ENCODE results near the gene HNRNPL.
"Not testable (repeated sequence)": the region's sequence is repeated elsewhere in the genome, so short reads cannot be mapped to it uniquely, and the experiment has no call there.

The HNRNPL gene

GRCh38 chr19:38869160-38869835, 19.5 kb upstream of the HNRNPL start:
- no peak for DNase-seq

- DNase-seq, result no peak
Measured at GRCh38 chr19:38868551-38868950, 18.8 kb upstream of the HNRNPL start.

DNA sequence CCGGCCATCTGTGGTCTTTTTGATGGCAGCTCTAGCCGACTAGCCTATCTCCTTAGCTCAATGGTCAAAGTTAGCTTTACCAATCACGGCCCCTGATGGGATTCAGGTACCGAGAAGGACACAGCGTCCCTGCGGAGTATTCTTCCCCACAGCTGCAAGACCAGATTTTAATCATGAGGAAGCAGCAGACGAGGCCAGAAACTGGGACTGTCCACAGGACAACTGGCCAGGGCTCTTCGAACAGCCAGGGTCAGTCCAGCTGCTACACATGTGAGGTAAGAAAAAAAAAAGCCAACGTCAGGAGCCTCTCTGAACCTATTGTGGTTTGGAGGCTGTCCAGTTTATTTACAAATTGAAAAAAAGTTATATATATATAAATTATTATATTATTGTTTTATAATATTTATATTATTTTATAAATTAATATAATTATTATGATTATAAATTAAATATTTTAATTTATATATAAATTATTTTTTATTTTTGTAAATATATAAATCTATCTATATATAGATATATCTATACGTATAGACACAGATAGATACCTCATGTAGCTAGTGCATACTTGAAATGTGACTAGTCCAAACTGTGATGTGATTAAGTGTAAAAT, 17.5 kb upstream of the HNRNPL start:
- no peak for DNase-seq

GRCh38 chr19:38862321-38863059, 12.7 kb upstream of the HNRNPL start:
- DNase-seq, result peak; percentile 60

- DNase-seq, result no peak
Measured at GRCh38 chr19:38861368-38861767, 11.6 kb upstream of the HNRNPL start.

DNA sequence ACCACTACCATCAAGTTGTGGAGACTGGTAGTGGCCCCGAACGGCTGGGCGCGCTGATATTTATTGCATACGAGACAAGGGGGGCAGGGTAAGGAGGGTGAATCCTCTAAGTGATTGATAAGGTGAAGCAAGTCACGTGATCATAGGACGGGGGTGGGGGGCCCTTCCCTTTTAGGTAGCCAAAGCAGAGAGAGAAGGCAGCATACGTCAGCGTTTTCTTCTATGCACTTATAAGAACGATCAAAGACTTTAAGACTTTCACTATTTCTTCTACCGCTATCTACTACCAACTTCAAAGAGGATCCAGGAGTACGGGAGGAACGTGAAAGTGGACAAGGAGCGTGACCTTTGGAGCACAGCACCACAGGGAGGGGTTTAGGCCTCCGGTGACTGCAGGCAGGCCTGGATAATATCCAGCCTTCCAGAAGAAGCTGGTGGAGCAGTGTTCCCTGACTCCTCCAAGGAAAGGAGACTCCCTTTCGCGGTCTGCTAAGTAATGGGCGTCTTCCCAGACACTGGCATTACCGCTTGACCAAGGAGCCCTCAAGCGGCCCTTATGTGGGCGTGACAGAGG, 9.9 kb upstream of the HNRNPL start:
- not testable (repeated sequence) for DNase-seq

GRCh38 chr19:38856813-38857212, 7.0 kb upstream of the HNRNPL start:
- no peak for DNase-seq

DNA sequence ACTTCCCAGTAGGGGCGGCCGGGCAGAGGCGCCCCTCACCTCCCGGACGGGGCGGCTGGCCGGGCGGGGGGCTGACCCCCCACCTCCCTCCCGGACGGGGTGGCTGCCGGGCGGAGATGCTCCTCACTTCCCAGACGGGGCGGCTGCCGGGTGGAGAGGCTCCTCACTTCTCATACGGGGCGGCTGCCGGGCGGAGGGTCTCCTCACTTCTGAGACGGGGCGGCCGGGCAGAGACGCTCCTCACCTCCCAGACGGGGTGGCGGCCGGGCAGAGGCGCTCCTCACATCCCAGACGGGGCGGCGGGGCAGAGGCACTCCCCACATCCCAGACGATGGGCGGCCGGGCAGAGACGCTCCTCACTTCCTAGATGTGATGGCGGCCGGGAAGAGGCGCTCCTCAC, 6.0 kb upstream of the HNRNPL start:
- not testable (repeated sequence) for DNase-seq

GRCh38 chr19:38854961-38855360, 5.2 kb upstream of the HNRNPL start:
- not testable (repeated sequence) for DNase-seq

GRCh38 chr19:38853214-38853613, 3.4 kb upstream of the HNRNPL start:
- no peak for DNase-seq

DNA sequence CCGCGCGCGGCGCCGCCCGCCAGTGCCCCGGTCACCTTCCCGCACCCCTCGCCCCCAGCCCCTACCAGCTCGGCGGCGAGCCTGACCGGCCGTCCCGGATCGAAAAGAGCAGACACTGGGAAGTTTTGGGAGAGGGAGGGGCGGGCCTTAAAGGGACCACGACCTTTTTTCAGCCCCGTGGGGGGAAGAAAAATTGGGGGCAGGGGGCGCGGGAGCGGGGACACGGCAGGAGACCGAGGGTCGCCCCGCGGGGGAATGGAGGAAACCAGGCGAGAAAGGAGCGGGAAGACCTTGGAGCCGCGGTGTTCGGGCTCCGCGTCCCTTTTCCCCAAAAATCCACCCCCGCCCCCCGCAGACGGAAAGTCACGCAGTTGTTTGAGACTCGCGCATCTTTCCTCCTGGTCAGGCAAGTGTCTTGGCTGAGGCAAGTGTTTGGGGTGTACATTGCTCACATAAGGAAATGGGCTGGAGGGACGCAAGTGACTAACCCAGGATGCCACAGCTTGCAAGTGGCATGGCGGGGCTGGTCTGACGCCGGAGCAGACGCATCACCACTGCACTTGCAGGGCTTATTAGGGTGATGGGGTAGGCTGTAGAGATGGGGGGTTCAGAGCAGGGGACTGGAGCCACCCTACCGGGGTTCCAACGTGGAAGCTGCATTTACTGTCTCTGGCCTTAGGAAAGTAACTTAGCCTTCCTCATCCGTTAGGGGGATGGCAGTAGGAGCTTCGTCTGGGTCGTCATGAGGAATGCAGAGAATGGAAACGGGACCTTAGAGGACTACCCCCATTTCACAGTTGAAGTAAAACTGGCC, 2.7 kb upstream of the HNRNPL start:
- no peak for DNase-seq

DNA sequence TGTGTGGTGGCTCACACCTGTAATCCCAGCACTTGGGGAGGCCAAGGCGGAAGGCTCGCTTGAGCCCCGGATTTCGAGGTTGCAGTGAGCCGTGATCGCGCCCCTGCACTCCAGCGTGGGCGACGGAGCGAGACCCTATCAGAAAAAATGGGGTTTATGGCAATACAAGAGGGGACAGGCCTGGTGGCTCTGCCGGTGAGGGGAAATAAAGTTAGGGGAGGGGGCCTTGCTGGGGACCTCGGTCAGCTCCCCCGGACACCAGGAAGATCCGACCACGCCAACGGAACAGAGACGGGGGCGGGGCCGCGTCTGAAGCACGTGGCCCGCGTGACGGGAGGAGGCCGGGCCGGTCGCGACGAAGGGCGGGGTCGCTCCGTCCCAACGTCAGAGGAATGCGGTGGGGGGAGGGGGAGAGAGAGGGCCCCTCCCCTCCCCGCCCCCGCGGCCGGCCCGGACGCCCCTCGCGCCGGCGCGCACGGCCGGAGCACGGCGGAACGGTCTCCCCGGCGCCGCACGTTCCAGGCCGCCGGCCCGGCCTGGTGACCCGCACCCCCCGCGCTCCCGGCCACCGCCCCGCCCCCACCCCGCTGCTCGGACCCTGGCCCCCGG, 1.9 kb upstream of the HNRNPL start:
- DNase-seq, result peak; percentile 82

DNA sequence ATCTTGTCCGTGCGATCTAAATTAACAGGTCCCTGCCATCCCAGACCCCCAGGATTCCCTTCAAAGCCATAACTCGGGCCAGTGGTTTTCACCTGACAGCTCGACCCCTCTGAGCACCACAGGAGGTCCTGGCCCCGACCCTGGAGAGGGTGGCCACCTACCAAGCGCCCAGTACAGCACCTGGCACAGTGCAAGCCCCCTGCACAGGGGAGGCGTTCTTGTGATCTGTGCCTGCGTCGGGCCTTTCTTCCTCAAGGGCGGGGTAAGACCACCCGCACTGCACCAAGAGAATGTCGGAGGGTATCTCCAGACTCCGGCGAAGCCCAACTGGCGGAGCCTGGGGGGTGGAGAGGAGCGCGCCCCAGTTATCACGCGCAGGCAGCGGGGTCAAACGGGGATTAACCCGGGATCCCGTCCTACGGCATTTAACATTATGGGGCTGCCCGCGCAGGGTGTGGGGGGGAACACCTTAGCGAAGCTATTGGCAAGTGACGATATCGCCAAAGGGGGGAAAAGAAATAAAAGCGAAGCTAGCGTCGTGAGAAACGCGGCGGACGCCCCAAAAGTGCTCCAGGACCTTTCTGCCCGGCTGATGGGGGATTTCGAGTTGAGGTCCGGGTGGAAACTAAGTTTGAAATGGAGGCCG, 1.3 kb upstream of the HNRNPL start:
- peak; percentile 27 for DNase-seq

DNA sequence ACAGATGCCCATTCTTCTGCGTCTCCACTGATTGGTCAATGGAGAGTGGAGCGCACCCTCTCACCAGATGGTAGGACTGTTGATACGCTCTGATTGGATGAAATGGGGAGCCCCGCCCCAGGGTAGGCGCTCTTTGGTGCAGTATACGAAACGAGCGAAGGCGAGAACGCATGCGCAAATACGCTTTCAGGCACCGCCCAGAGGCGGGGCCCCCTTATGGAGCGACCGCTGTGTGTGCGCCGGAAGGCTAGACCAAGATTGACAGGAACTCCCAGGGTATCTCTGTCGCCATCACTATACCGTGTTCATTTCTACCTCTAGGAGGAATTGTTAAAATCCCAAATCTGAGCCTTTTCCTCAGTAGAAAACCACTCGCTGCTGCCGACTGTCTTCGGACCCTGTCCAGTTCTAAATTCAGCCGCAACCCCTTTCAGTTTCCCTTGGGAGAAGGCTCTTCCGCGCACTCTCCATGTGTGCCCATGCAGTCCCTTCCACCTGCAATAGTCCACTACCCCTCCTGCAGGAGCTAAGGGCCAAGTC, 720 bp upstream of the HNRNPL start:
- DNase-seq, result no peak

DNA sequence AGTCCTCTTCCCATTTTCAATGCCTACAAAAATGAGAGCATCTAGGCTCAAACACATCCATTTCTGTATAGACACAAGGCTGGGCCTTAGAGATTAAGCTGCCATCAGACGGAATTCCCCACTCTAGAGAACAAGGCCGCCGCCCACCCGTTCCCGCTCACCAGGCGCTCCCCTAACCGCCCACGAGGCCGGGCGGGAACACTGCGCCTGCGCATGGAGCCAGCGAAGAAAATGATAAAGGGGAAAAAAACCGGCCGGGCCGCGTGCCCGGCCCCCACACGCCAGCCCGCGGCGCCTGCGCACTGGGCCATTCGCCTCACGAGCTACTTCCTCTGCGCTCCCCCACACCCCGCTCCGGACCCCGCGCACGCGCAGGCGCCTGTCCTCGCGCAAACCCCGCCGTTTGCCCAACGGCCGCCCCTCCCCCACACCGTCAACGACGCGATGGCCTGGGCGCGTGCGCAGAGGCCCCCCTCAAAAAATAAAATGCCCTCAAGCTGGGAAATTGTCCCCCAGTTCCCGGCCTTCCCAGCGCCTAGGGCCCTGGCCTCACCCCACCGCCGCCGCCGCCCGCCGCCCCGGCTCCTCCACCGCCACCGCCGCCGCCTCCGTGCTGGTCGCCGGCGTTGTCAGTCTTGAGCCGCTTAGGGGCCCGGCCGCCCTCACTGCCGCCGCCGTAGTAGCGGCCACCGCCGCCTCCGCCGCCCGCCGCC, 483 bp downstream of the HNRNPL start:
- peak; percentile 95 for DNase-seq

- no peak for DNase-seq
Measured at GRCh38 chr19:38848299-38849146, 1.3 kb downstream of the HNRNPL start.

- no peak for DNase-seq
Measured at GRCh38 chr19:38846097-38846496, 3.7 kb downstream of the HNRNPL start.

- no peak for DNase-seq
Measured at GRCh38 chr19:38845374-38846024, 4.3 kb downstream of the HNRNPL start.

GRCh38 chr19:38844093-38844686, 5.6 kb downstream of the HNRNPL start:
- no peak for DNase-seq
